ENCODE measurements around the gene ANTXRL.

GRCh38 chr10:46248651-46249146, 38.1 kb upstream of the ANTXRL start:
- TF ChIP-seq CTCF (IDR thresholded peaks at IDR 0.05 in 8 of 11, conservative IDR thresholded peaks at IDR 0.05 in 3 of 11) (no peak), POLR2A (IDR thresholded peaks at IDR 0.05) (no peak), POLR2AphosphoS5 (IDR thresholded peaks at IDR 0.05) (no peak)

Data from spleen (tissue), 7 donors.